Measurements from ENCODE around the gene AP3B1. TPM values are rescaled to one million over a fixed set of nuclear protein-coding genes. Genes with fewer than 3 reads are reported as not detected.

The AP3B1 gene
- total RNA-seq, 1 experiment from 2014 or later, result 45.3 TPM

DNA sequence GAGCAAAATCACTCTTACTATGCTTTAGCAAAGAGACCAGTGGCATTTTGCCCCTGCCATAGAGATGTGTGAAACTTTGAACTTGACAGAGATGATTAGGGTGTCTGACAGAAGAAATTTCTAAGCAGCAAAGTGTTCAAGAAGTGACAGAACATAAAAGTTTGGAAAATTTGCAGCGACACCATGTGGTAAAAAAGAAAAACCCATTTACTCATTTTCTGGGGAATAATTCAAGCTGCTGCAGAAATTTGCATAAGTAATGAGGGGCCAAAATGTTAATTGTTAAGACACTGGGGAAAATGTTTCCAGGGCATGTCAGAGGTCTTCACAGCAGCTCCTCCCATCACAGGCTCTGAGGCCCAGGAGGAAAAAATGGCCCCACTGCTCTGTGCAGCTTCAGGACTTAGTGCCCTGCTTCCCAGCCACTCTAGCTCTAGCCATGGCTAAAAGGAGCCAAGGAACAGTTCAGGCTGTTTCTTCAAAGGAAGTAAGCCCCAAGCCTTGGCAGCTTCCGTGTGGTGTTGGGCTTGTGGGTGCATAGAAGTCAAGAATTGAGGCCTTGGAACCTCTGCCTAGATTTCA, 6.1 kb upstream of the AP3B1 start:
- no peak for TF ChIP-seq EZH2 (IDR thresholded peaks at IDR 0.05; ENCODE audit: borderline replicate concordance, low read depth, low read length, poor library complexity, severe bottlenecking)
- TF ChIP-seq, protein P1, sequence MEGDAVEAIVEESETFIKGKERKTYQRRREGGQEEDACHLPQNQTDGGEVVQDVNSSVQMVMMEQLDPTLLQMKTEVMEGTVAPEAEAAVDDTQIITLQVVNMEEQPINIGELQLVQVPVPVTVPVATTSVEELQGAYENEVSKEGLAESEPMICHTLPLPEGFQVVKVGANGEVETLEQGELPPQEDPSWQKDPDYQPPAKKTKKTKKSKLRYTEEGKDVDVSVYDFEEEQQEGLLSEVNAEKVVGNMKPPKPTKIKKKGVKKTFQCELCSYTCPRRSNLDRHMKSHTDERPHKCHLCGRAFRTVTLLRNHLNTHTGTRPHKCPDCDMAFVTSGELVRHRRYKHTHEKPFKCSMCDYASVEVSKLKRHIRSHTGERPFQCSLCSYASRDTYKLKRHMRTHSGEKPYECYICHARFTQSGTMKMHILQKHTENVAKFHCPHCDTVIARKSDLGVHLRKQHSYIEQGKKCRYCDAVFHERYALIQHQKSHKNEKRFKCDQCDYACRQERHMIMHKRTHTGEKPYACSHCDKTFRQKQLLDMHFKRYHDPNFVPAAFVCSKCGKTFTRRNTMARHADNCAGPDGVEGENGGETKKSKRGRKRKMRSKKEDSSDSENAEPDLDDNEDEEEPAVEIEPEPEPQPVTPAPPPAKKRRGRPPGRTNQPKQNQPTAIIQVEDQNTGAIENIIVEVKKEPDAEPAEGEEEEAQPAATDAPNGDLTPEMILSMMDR (conservative IDR thresholded peaks at IDR 0.05; ENCODE audit: low read depth, low read length), result peak; percentile 60
- BruUV-seq (replicated peaks), result no TSS peak
- ChIA-PET POLR2A (ENCODE audit: low non-redundant PET) (no interaction called here), CTCF (no interaction called here)
- Histone ChIP-seq H3K27ac (ENCODE audit: low read depth, low read length, poor library complexity, severe bottlenecking) (no peak overlapping the region), H3K4me3 (ENCODE audit: low read depth, low read length, poor library complexity, severe bottlenecking) (no peak overlapping the region), H3K27me3 (replicated peaks; ENCODE audit: insufficient read depth, low read depth, low read length, poor library complexity) (no peaks in the 10 kb centered on the region), H3K36me3 (ENCODE audit: insufficient read depth, low read length, poor library complexity, severe bottlenecking) (no peaks in the 10 kb centered on the region), H3K9me3 (ENCODE audit: low read depth, low read length, poor library complexity, severe bottlenecking) (no peaks in the 10 kb centered on the region), H3K4me1 (ENCODE audit: insufficient read depth, low read length, poor library complexity, severe bottlenecking) (peaks cover 3% of the 10 kb centered on the region)
- intact Hi-C loops (cut with micrococcal nuclease; ENCODE audit: unreplicated experiment), result no loop called here
- no peak for DNase-seq (ENCODE audit: low spot score)

DNA sequence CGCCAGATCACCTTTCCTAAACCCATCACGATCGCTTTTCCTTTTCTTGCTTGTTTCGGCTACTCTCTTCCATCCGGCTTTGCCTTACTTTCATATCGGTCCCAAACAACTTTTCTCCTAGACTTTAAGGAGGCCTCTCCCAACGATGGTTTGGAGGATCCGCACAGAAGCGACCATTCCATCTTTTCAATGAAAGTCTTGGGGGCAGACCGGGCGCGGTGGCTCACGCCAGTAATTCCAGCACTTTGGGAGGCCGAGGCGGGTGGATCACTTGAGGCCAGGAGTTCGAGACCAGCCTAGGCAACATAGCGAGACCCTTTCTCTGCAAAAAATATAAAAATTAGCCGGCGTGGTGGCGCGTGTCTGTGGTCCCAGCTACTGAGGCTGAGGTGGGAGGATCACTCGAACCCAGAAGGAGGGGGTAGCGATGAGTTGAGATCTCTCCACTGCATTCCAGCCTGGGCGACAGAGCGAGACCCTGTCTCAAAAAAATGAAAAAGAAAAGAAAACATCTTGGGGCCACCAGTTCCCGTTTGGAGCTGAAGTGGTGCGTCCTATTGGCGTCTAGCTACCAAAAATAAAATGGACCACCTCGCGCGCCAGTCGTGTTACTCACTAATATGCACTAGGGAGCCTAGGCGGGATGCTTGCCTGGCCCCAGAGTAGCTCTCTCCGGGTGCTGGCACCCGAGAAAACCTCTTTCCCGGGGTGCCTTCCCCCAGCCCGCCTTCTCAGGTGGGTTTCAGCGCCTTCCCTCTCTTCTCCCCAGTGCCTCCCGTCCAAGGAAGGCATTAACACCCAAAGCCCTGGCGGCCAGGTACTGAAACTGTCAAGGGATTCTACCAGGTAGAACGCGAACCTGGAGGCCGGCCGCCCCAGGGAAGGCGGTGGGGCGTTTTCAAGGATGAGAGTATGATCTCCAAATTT, 800 bp upstream of the AP3B1 start:
- CTCF ChIA-PET, result no interaction called here
- peak; percentile 10 for DNase-seq (ENCODE audit: low spot score)
- no peaks in the 10 kb centered on the region for H3K36me3 ChIP-seq (ENCODE audit: insufficient read depth, low read length, poor library complexity, severe bottlenecking)
- intact Hi-C loops (cut with micrococcal nuclease; ENCODE audit: unreplicated experiment), result no loop called here
- peak overlapping the region; percentile 92 for H3K27ac ChIP-seq (ENCODE audit: low read depth, low read length, poor library complexity, severe bottlenecking)
- H3K4me3 ChIP-seq (ENCODE audit: low read depth, low read length, poor library complexity, severe bottlenecking), result peak overlapping the region; percentile 86
- H3K9me3 ChIP-seq (ENCODE audit: low read depth, low read length, poor library complexity, severe bottlenecking), result no peaks in the 10 kb centered on the region
- H3K4me1 ChIP-seq (ENCODE audit: insufficient read depth, low read length, poor library complexity, severe bottlenecking), result peaks cover 16% of the 10 kb centered on the region
- BruUV-seq (replicated peaks), result no TSS peak
- POLR2A ChIA-PET (ENCODE audit: low non-redundant PET), result no interaction called here
- TF ChIP-seq, protein P1 (conservative IDR thresholded peaks at IDR 0.05; ENCODE audit: low read depth, low read length), result no peak
- TF ChIP-seq EZH2 (IDR thresholded peaks at IDR 0.05; ENCODE audit: borderline replicate concordance, low read depth, low read length, poor library complexity, severe bottlenecking), result no peak
- no peaks in the 10 kb centered on the region for H3K27me3 ChIP-seq (replicated peaks; ENCODE audit: insufficient read depth, low read depth, low read length, poor library complexity)

DNA sequence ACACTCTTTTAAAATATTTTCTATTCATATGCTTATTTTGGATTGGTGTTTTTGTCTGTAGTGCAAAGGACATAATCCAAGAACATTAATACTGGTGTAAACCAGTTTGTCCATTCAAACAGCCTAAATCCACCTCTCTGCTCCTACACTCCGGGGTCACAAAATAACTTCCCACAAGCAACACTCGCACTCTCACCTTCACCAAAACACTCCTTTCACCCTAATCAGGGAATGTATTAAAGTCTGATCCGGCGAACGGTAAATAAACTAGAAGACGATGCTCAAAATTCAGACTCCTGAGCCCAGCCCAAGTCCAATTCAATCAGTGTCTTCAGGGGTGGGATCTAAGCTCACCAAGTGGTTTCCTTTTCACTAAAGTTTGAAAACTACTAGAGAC, 649 bp downstream of the AP3B1 start:
- Histone ChIP-seq H3K36me3 (ENCODE audit: insufficient read depth, low read length, poor library complexity, severe bottlenecking) (no peaks in the 10 kb centered on the region), H3K4me1 (ENCODE audit: insufficient read depth, low read length, poor library complexity, severe bottlenecking) (peaks cover 16% of the 10 kb centered on the region), H3K9me3 (ENCODE audit: low read depth, low read length, poor library complexity, severe bottlenecking) (no peaks in the 10 kb centered on the region), H3K4me3 (ENCODE audit: low read depth, low read length, poor library complexity, severe bottlenecking) (peak overlapping the region; percentile 86), H3K27me3 (replicated peaks; ENCODE audit: insufficient read depth, low read depth, low read length, poor library complexity) (no peaks in the 10 kb centered on the region), H3K27ac (ENCODE audit: low read depth, low read length, poor library complexity, severe bottlenecking) (peak overlapping the region; percentile 92)
- BruUV-seq (replicated peaks), result TSS peak; percentile 72
- DNase-seq (ENCODE audit: low spot score), result peak; percentile 9
- POLR2A ChIA-PET (ENCODE audit: low non-redundant PET), result no interaction called here
- CTCF ChIA-PET, result no interaction called here
- intact Hi-C loops (cut with micrococcal nuclease; ENCODE audit: unreplicated experiment), result loop anchor here (1.0 kb wide), 1 partner anchor 66 kb away; the partner anchor contains the start of gene SCAMP1
- TF ChIP-seq, protein P1 (conservative IDR thresholded peaks at IDR 0.05; ENCODE audit: low read depth, low read length), result no peak
- TF ChIP-seq EZH2 (IDR thresholded peaks at IDR 0.05; ENCODE audit: borderline replicate concordance, low read depth, low read length, poor library complexity, severe bottlenecking), result no peak
